Pancreas (tissue), 10 donors: ENCODE data around the gene CTSK. TPM values are rescaled to one million over a fixed set of nuclear protein-coding genes. Genes with fewer than 3 reads are reported as not detected.
A peak's percentile ranks its signal among the peaks of the same experiment; 100 is the strongest.

ENCODE experiments used
- ATAC-seq, 4 donors: fragments of 200-7000 bp; cut with Tn5 transposase; one replicate each; pipeline versions ENCODE4 v1.8.0 to v1.9.1; 2020; ENCODE audit warnings: mild to moderate bottlenecking in 4 of 4, moderate library complexity in 4 of 4
- DNase-seq, 6 donors: peaks; one replicate each; pipeline ENCODE4 v3.0.0-alpha.2; 2020
- FAIRE-seq: peaks from 2 replicates; lab custom pipeline; 2012; peaks lifted over from hg19 to GRCh38; lab: Jason Lieb, UNC
- H3K27ac ChIP-seq, 4 donors: fragments of 200-600 bp; sonication (generic); 1 replicate in 3 of 4; 2 replicates in 1 of 4; pipeline versions ENCODE4 v1.5.0 to v1.8.0; 2020
- H3K27me3 ChIP-seq, 4 donors: fragments of 200-600 bp; one replicate each; pipeline ENCODE4 v1.8.0; 2021
- H3K36me3 ChIP-seq, 3 donors: fragments of 200-600 bp; sonication (generic) in 1 of 3; one replicate each; pipeline versions ENCODE4 v1.5.0 to v1.8.0; 2020 to 2021
- H3K4me1 ChIP-seq, 3 donors: fragments of 200-600 bp; one replicate each; pipeline ENCODE4 v1.8.0; 2021
- H3K4me3 ChIP-seq, 4 donors: fragments of 200-600 bp; sonication (generic) in 2 of 4; one replicate each; pipeline versions ENCODE4 v1.5.0 to v1.8.0; 2020 to 2021
- H3K9me3 ChIP-seq, 4 donors: fragments of 200-600 bp; one replicate each; pipeline ENCODE4 v1.8.0; 2021
- CTCF ChIP-seq, 4 donors: fragments of 200-600 bp; sonication (generic) in 3 of 4; IDR thresholded peaks; one replicate each; pipeline versions ENCODE4 v1.5.0 to v1.8.0; 2021; ENCODE audit warnings: antibody characterized with exemption in 4 of 4
- WGBS, 2 donors: extraction: QIAGEN DNeasy Blood & Tissue Kit; methylation state at CpG; one replicate each; pipeline ENCODE4 v1.1.7; 2013; 5-methylcytosine and 5-hydroxymethylcytosine counted together
- intact Hi-C, 3 donors: fragments of 100-400 bp; cut with DNase I; formaldehyde crosslinking; loops; one replicate each; pipeline versions ENCODE4 v1.11.1 to v1.14.2; 2022
- polyA plus RNA-seq, 2 donors: library from polyadenylated mRNA; stranded (reverse); fragments of 200-250 nt; gene quantifications; one replicate each; pipeline ENCODE4 v1.2.3, GENCODE V29; 2013
- total RNA-seq, 6 donors: library from RNA; stranded (reverse); fragmentation: NEBNext Ultra II Directional in 4 of 6; extraction: Animal tissue kit (Norgen Biotek cat#: 25700) in 4 of 6; gene quantifications; one replicate each; pipeline versions ENCODE4 v1.2.1 to v1.2.4, GENCODE V29; 2021 to 2023
- donor health status: healthy with polysubstance abuse.
- donor health status: DM: no; HTN: no; CAD: no; lungs with moderate emphysema.
- donor health status: DM: no; HTN: no; CAD: no.
- donor health status: control.
- donor health status: control.
- donor health status: Bipolar disorder and iron deficiency.
- donor health status: DM: yes; HTN: yes; CAD: no.
- donor health status: DM: no; HTN: no; CAD: no.
- donor health status: DM: no; HTN: no; CAD: no.
- donor health status: DM: yes; HTN: yes; CAD: no.

Gene CTSK
- total and polyA plus RNA-seq, 8 donors = 1.5 to 34.6 (median 6.0) TPM

- H3K4me3 ChIP-seq = no peak overlapping the region
- DNase-seq (peak; percentile 26 to 71 (median 60)), ATAC-seq (peak; percentile 65 to 92 (median 90)), FAIRE-seq (no peak)
- H3K4me1 ChIP-seq = peaks cover 0 to 4% (median 0%) of the 10 kb centered on the region in 3 donors
- peak in 3 of 4 donors; percentile 35 to 69 (median 58) for TF ChIP-seq CTCF (IDR thresholded peaks at IDR 0.05)
- no peaks in the 10 kb centered on the region for H3K27me3 ChIP-seq
- no peak overlapping the region for H3K27ac ChIP-seq
- intact Hi-C loops = loop anchor here in 1 of 3 donors (10.0 kb wide), 1 partner anchor 182 kb away; no protein-coding TSS in a partner anchor
- H3K9me3 ChIP-seq = no peaks in the 10 kb centered on the region
- H3K36me3 ChIP-seq = peaks cover 0 to 52% (median 24%) of the 10 kb centered on the region in 3 donors
- WGBS, 2 donors = 46 to 50% methylated on average over 5 of the region's 5 CpGs
Observed at GRCh38 chr1:150813028-150813707, 5.1 kb upstream of the CTSK start.

GRCh38 chr1:150810958-150811659 is 3.0 kb upstream of the CTSK start:
- Histone ChIP-seq H3K4me1 (peaks cover 0 to 4% (median 0%) of the 10 kb centered on the region in 3 donors), H3K9me3 (no peaks in the 10 kb centered on the region), H3K27ac (no peak overlapping the region), H3K4me3 (no peak overlapping the region), H3K27me3 (no peaks in the 10 kb centered on the region), H3K36me3 (peaks cover 0 to 37% (median 11%) of the 10 kb centered on the region in 3 donors)
- ATAC-seq (peak in 3 of 4 donors; percentile 11 to 49 (median 28)), DNase-seq (no peak), FAIRE-seq (no peak)
- TF ChIP-seq CTCF (IDR thresholded peaks at IDR 0.05) = no peak
- 21 to 26% methylated on average over 9 of the region's 9 CpGs for WGBS, 2 donors
- intact Hi-C loops = loop anchor here in 1 of 3 donors (10.0 kb wide), 1 partner anchor 184 kb away; no protein-coding TSS in a partner anchor

- DNase-seq = no peak
- peaks cover 0 to 4% (median 0%) of the 10 kb centered on the region in 3 donors for H3K4me1 ChIP-seq
- FAIRE-seq = no peak
- 76 to 87% methylated on average over 3 of the region's 3 CpGs for WGBS, 2 donors
- no peak for TF ChIP-seq CTCF (IDR thresholded peaks at IDR 0.05)
- no peak overlapping the region for H3K4me3 ChIP-seq
- H3K9me3 ChIP-seq = no peaks in the 10 kb centered on the region
- ATAC-seq = no peak
- H3K36me3 ChIP-seq = peaks cover 0 to 27% (median 8%) of the 10 kb centered on the region in 3 donors
- intact Hi-C loops = loop anchor here in 1 of 3 donors (10.0 kb wide), 1 partner anchor 185 kb away; no protein-coding TSS in a partner anchor
- H3K27me3 ChIP-seq = no peaks in the 10 kb centered on the region
- H3K27ac ChIP-seq = no peak overlapping the region
Observed at GRCh38 chr1:150809651-150810050, 1.6 kb upstream of the CTSK start.

GRCh38 chr1:150808846-150809245 is 786 bp upstream of the CTSK start:
- Histone ChIP-seq H3K4me1 (peaks cover 0 to 4% (median 0%) of the 10 kb centered on the region in 3 donors), H3K36me3 (peaks cover 0 to 19% (median 3%) of the 10 kb centered on the region in 3 donors), H3K9me3 (no peaks in the 10 kb centered on the region), H3K27ac (no peak overlapping the region), H3K4me3 (no peak overlapping the region), H3K27me3 (no peaks in the 10 kb centered on the region)
- no peak for TF ChIP-seq CTCF (IDR thresholded peaks at IDR 0.05)
- ATAC-seq (peak in 1 of 4 donors; percentile 8), FAIRE-seq (no peak), DNase-seq (no peak)
- intact Hi-C loops = no loop called here
- WGBS, 2 donors = 84 to 91% methylated on average over 2 of the region's 2 CpGs
